PC-9 (cell line): ENCODE results near the gene SRPK2. TPM values are rescaled to one million over a fixed set of nuclear protein-coding genes. Genes with fewer than 3 reads are reported as not detected.

Source experiments
- BruUV-seq: library from RNA; stranded (reverse); fragments of 400-500 nt; replicated peaks from 2 replicates; lab custom pipeline; 2021; lab: Mats Ljungman, UMichigan
- CTCF ChIA-PET: fragments of 300-600 bp; sonication (Branson Sonifier 250); formaldehyde crosslinking; loops from one replicate; lab custom pipeline; 2022; ENCODE audit warnings: antibody characterized with exemption; lab: Charles Lee
- POLR2A ChIA-PET: fragments of 300-600 bp; sonication (Branson Sonifier 250); formaldehyde crosslinking; loops from one replicate; lab custom pipeline; 2022; ENCODE audit warnings: antibody characterized with exemption; ENCODE audit not compliant: unreplicated experiment; lab: Charles Lee
- DNase-seq, 2 experiments: peaks; one replicate each; pipeline versions ENCODE4 v3.0.0 to v3.0.0-alpha.2; 2015 to 2022; ENCODE audit warnings: mixed read lengths in 1 of 2
- H2AFZ ChIP-seq: fragments of 200-600 bp; sonication (generic); 2 replicates; pipeline ENCODE4 v1.8.1; 2017; ENCODE audit warnings: antibody characterized with exemption
- H3F3A ChIP-seq: fragments of 200-600 bp; sonication (generic); 2 replicates; pipeline ENCODE4 v1.8.1; 2017; ENCODE audit warnings: antibody characterized with exemption, mild to moderate bottlenecking, low read depth; ENCODE audit not compliant: insufficient read depth
- H3K27ac ChIP-seq: fragments of 200-600 bp; sonication (generic); 2 replicates; pipeline ENCODE4 v1.6.1; 2016; ENCODE audit warnings: mixed run types
- H3K27me3 ChIP-seq: fragments of 200-600 bp; sonication (generic); 2 replicates; pipeline ENCODE4 v1.6.1; 2016; ENCODE audit warnings: low read depth, mixed run types; ENCODE audit not compliant: insufficient read depth
- H3K36me3 ChIP-seq: fragments of 200-600 bp; sonication (generic); 2 replicates; pipeline ENCODE4 v1.6.1; 2016; ENCODE audit warnings: low read depth, mixed run types
- H3K4me1 ChIP-seq: fragments of 200-600 bp; sonication (generic); replicated peaks from 2 replicates; pipeline ENCODE4 v1.6.1; 2016; ENCODE audit warnings: mixed run types; ENCODE audit not compliant: insufficient read depth
- H3K4me2 ChIP-seq: fragments of 200-600 bp; sonication (generic); 2 replicates; pipeline ENCODE4 v1.6.1; 2017; ENCODE audit warnings: mixed run types
- H3K4me3 ChIP-seq: fragments of 200-600 bp; sonication (generic); 2 replicates; pipeline ENCODE4 v1.6.1; 2016; ENCODE audit warnings: mixed run types
- H3K79me2 ChIP-seq: fragments of 200-600 bp; sonication (generic); 2 replicates; pipeline ENCODE4 v1.6.1; 2017; ENCODE audit warnings: low read depth, mixed run types
- H3K9me2 ChIP-seq: fragments of 200-600 bp; sonication (generic); 2 replicates; pipeline ENCODE4 v1.8.1; 2017; ENCODE audit warnings: mild to moderate bottlenecking; ENCODE audit not compliant: insufficient read depth
- H3K9me3 ChIP-seq: fragments of 200-600 bp; sonication (generic); 2 replicates; pipeline ENCODE4 v1.8.1; 2016; ENCODE audit warnings: low read depth; ENCODE audit not compliant: insufficient read depth
- H4K20me1 ChIP-seq: fragments of 200-600 bp; sonication (generic); 2 replicates; pipeline ENCODE4 v1.8.1; 2017; ENCODE audit not compliant: insufficient read depth
- EZH2 ChIP-seq: fragments of 200-600 bp; sonication (generic); IDR thresholded peaks from 2 replicates; pipeline ENCODE4 v1.8.0; 2017; ENCODE audit warnings: antibody characterized with exemption, low read depth
- intact Hi-C: fragments of 100-400 bp; cut with micrococcal nuclease; formaldehyde crosslinking; loops from one replicate; pipeline ENCODE4 v1.10.0; 2022; ENCODE audit not compliant: unreplicated experiment
- total RNA-seq: library from RNA; stranded (reverse); gene quantifications from 2 replicates; pipeline ENCODE4 v1.2.3, GENCODE V29; 2021
- TF ChIP-seq, protein P1 (sequence below): fragments of 200-600 bp; sonication (generic); conservative IDR thresholded peaks from 2 replicates; pipeline ENCODE4 v1.6.1; 2017; ENCODE audit warnings: mixed run types, antibody characterized with exemption, mild to moderate bottlenecking, moderate library complexity

SRPK2 gene
- total RNA-seq, 1 experiment from 2014 or later = 60.6 TPM

- ChIA-PET CTCF (no interaction called here), POLR2A (no interaction called here)
- no peak for DNase-seq
- H2AFZ ChIP-seq = no peak overlapping the region
- no peaks in the 10 kb centered on the region for H3K27me3 ChIP-seq
- TF ChIP-seq, protein P1, sequence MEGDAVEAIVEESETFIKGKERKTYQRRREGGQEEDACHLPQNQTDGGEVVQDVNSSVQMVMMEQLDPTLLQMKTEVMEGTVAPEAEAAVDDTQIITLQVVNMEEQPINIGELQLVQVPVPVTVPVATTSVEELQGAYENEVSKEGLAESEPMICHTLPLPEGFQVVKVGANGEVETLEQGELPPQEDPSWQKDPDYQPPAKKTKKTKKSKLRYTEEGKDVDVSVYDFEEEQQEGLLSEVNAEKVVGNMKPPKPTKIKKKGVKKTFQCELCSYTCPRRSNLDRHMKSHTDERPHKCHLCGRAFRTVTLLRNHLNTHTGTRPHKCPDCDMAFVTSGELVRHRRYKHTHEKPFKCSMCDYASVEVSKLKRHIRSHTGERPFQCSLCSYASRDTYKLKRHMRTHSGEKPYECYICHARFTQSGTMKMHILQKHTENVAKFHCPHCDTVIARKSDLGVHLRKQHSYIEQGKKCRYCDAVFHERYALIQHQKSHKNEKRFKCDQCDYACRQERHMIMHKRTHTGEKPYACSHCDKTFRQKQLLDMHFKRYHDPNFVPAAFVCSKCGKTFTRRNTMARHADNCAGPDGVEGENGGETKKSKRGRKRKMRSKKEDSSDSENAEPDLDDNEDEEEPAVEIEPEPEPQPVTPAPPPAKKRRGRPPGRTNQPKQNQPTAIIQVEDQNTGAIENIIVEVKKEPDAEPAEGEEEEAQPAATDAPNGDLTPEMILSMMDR = no peak
- no peak for TF ChIP-seq EZH2
- H3K79me2 ChIP-seq = peaks cover 36% of the 10 kb centered on the region
- no TSS peak for BruUV-seq
- intact Hi-C loops = no loop called here
- H3K9me3 ChIP-seq = peaks cover 7% of the 10 kb centered on the region; the same call in 1 of the 2 replicates
- peaks cover 14% of the 10 kb centered on the region for H3F3A ChIP-seq
- no peak overlapping the region for H3K4me3 ChIP-seq
- H3K36me3 ChIP-seq = no peaks in the 10 kb centered on the region
- H3K4me2 ChIP-seq = no peak overlapping the region
- H3K27ac ChIP-seq = peak overlapping the region; percentile 55
- no peaks in the 10 kb centered on the region for H3K9me2 ChIP-seq
- H3K4me1 ChIP-seq = peaks cover 25% of the 10 kb centered on the region
- peaks cover 8% of the 10 kb centered on the region for H4K20me1 ChIP-seq
These were observed 131.9 kb downstream of the SRPK2 start for GRCh38 chr7:105256761-105257231.

DNA sequence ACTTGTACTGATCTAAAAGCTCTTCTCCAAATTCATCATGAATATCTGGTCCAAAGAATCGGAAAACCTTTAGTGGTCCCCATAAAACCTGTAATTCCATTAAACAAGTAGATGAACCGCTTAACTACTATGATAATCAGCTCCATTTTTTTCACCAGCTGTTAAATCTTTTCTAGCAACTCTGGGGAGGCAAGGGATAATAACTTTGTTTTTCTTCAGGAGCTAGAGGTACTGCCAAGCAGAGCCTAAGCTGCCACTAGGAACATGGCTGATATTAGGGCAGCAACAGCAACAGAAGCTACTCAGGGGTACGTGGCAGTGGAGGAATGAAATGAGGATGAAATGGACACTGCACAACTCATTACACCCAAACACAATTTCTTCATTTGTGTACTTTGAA lies 138.0 kb downstream of the SRPK2 start:
- ChIA-PET POLR2A (no interaction called here), CTCF (no interaction called here)
- Histone ChIP-seq H3K4me1 (no peaks in the 10 kb centered on the region), H3K27ac (no peak overlapping the region), H2AFZ (no peak overlapping the region), H3K4me3 (no peak overlapping the region), H3K79me2 (peaks cover 13% of the 10 kb centered on the region; the same call in 1 of the 2 replicates), H3K36me3 (no peaks in the 10 kb centered on the region), H4K20me1 (0 out of 2 replicates have a peak, but pooled peaks cover 4% of the 10 kb centered on the region), H3K4me2 (no peak overlapping the region), H3K9me3 (no peaks in the 10 kb centered on the region), H3K9me2 (no peaks in the 10 kb centered on the region), H3K27me3 (no peaks in the 10 kb centered on the region), H3F3A (no peaks in the 10 kb centered on the region)
- no TSS peak for BruUV-seq
- intact Hi-C loops = no loop called here
- DNase-seq = no peak
- TF ChIP-seq, protein P1 = no peak
- TF ChIP-seq EZH2 = no peak

GRCh38 chr7:105250239-105250638 lies 138.5 kb downstream of the SRPK2 start:
- Histone ChIP-seq H3K79me2 (0 out of 2 replicates have a peak, but pooled peaks cover 9% of the 10 kb centered on the region), H3F3A (no peaks in the 10 kb centered on the region), H2AFZ (no peak overlapping the region), H3K4me1 (no peaks in the 10 kb centered on the region), H3K27me3 (no peaks in the 10 kb centered on the region), H3K9me3 (no peaks in the 10 kb centered on the region), H4K20me1 (0 out of 2 replicates have a peak, but pooled peaks cover 4% of the 10 kb centered on the region), H3K4me3 (no peak overlapping the region), H3K27ac (no peak overlapping the region), H3K36me3 (no peaks in the 10 kb centered on the region), H3K9me2 (no peaks in the 10 kb centered on the region), H3K4me2 (no peak overlapping the region)
- intact Hi-C loops = no loop called here
- CTCF ChIA-PET = no interaction called here
- no peak for TF ChIP-seq EZH2
- TF ChIP-seq, protein P1 = no peak
- DNase-seq = no peak
- BruUV-seq = no TSS peak
- POLR2A ChIA-PET = no interaction called here
